HG03097 (cell line): ENCODE measurements around the gene ZNF761.
"Not testable (repeated sequence)": the region's sequence is repeated elsewhere in the genome, so short reads cannot be mapped to it uniquely, and the experiment has no call there.

Source experiments
- ATAC-seq: cut with Tn5 transposase; IDR thresholded peaks from one replicate; pipeline ENCODE4 v1.9.1; 2021; ENCODE audit not compliant: unreplicated experiment, low FRiP score

Gene ZNF761

GRCh38 chr19:53455828-53456227 lies 24.0 kb downstream of the ZNF761 start:
- no peak for ATAC-seq

GRCh38 chr19:53460131-53460721 lies 28.4 kb downstream of the ZNF761 start:
- not testable (repeated sequence) for ATAC-seq

- no peak for ATAC-seq
Measured at GRCh38 chr19:53461866-53462265, 30.1 kb downstream of the ZNF761 start.

DNA sequence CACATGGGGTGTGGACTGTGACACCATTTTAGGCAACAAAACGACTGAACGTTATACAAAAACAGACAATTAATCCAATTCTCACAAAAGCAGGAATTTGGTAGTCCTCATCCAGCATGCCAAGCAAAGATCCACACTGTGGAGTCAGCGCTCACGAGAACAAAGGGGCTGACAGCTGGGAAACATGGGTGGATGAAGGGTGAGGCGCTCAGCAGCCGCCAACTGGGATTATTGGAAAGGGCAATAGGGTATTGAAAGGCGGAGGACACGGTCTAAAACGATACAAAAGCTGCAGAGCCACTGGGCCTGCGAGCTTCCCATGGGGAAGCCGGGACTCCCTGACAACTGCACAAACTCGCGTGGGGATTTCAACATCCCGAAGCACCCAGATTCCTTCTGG lies 31.1 kb downstream of the ZNF761 start:
- no peak for ATAC-seq

GRCh38 chr19:53463263-53463662 lies 31.5 kb downstream of the ZNF761 start:
- no peak for ATAC-seq

DNA sequence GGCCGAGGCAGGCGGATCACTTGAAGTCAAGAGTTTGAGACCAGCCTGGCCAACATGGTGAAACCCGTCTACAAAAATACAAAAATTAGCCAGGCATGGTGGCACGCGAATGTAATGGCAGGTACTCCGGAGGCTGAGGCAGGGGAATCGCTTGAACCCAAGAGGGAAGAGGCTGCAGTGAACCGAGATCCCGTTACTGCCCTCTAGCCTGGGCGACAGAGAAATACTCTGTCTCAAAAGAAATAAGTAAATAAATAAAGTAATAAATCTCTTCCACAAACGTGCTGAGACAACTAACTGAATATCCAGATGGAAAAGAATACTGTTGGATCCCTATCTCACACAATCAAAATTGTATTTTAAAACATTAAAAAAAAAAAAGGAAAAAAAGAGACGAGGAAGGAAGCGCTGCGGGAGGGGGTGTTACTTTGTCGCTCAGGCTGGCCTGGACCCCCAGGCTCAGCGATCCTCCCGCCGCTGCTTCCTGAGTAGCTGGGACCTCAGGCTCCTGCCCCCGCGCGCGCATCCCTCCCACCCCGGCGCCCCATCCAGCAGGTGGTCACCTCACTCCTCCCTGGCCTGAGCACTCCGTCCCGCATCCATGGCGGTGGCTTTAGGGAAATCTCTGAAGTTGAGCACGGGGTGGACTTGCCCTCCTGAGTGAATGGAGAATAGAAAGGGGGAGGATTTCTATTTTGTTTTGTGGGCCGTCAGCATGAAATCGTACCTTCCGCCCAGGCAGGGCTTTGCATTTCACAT lies 35.1 kb downstream of the ZNF761 start:
- no peak for ATAC-seq

GRCh38 chr19:53467485-53468262 lies 35.9 kb downstream of the ZNF761 start, which contains the start of gene ZNF813:
Gene ZNF813 (plus strand): TSS chr19:53467733. CDS start chr19:53483823, 16,090 bp downstream.
- peak; percentile 72 for ATAC-seq

DNA sequence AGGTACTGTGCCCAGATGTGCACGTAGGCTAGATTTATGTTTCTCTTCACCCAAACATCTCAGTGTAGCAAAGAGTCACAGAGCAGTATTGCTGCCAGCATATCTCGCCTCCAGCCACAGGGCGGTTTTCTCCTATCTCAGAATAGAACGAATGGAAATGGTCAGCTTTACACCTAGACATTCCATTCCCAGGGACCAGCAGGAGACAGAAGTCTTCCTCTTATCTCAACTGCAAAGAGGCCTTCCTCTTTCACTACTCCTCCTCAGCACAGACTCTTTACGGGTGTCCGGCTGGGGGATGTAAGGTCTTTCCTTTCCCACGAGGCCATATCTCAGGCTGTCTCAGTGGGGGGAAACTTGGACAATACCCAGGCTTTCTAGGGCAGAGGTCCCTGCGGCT lies 36.8 kb downstream of the ZNF761 start:
- not testable (repeated sequence) for ATAC-seq

DNA sequence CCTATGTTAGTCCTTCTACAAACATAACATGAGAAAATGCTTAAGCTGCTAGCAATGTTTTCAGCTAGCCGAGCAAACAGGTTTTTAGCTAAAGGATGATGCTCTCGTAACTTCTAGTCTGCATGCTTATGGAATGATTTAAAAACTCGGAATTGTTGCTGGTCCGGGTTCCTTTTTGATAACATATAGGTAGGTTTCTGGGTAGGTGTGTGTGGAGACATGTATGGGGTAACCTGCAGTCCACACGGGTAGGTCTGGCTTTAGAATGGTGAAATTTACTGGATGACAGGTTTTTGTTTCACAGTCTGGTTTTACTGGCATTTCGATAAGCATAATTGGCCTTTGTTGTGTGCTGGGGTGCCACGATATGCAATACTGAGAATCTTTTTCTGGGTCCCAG lies 40.1 kb downstream of the ZNF761 start:
- ATAC-seq = no peak

DNA sequence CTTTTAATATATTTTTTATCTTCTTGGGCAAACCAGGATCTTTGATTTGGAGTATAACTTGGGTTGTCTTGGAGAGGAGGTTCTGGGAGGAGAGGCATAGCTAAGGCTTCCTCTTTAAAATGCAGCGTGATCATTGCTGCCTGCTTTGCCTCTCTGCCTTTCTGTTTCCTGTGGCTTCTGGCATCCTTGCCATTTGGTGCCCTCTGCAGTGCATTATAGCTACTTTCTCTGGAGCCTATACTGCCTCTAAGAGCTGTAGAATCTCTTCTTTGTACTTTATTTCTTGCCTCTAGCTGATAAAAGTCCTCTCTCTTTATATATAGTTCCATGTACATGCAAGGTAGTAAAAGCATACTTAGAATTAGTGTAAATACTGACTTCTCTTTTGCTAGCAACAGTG lies 43.0 kb downstream of the ZNF761 start:
- not testable (repeated sequence) for ATAC-seq

GRCh38 chr19:53475470-53475869 lies 43.7 kb downstream of the ZNF761 start:
- not testable (repeated sequence) for ATAC-seq

- ATAC-seq = not testable (repeated sequence)
Measured at GRCh38 chr19:53483751-53484150, 52.0 kb downstream of the ZNF761 start.

DNA sequence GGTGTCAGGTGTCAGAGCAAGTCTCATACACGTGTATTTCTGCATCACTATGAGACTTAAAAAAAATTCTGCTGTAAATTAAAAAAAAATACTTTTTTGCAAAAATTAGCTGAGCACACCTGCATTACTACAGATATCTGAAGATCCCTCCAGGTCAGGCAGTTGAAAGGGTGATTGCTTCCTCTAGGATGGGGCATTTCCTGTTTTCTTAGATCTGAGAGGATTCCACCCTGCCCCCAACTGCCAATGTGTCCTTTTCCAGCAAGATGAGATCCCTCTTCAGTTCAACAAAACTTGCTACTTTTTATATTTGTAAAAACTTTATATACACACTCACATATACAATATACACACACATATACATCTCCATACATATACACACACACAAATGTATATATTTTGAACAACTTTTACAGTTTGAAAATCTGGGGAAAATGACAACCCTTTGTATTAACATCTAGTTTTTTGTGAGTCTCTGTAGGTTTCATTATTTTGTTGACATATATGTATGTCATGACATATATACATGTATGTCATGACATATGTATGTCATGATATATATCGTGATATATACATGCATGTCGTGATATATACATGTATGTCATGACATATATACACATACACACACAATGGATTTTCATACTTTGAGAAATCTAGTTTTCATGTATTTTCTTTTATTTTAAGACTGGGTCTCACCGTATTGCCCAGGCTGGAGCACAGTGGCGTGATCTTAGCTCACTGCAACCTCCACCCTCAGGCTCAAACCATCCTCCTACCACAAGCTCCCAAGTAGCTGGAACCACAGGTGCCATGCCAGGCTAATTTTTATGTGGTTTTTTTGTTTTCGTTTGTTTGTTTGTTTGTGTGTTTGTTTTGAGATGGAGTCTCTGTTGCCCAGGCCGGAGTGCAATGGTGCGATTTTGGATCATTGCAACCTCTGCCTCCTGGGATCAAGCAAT lies 53.5 kb downstream of the ZNF761 start:
- no peak for ATAC-seq

GRCh38 chr19:53492153-53492552 lies 60.4 kb downstream of the ZNF761 start:
- no peak for ATAC-seq

GRCh38 chr19:53497311-53498023 lies 65.7 kb downstream of the ZNF761 start:
- not testable (repeated sequence) for ATAC-seq

- not testable (repeated sequence) for ATAC-seq
Measured at GRCh38 chr19:53498024-53498395, 66.2 kb downstream of the ZNF761 start.

DNA sequence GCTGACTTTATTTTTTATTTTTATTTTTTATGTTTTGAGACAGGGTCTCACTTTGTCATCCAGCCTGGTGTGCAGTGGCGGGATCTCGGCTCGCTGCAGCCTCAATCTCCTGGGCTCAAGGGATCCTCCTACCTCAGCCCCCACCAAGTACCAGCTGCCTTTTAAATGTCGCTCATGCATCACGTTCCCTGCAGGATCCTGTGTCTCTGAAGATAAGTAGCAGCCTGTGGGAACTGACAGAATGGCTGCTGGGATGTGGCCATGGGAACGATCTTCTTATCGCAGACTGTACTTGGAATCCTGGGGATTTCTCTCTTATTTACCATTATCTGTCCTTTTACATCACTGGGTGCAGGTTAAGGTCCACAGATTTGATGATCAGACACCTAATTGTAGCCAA lies 71.4 kb downstream of the ZNF761 start:
- ATAC-seq = not testable (repeated sequence)

DNA sequence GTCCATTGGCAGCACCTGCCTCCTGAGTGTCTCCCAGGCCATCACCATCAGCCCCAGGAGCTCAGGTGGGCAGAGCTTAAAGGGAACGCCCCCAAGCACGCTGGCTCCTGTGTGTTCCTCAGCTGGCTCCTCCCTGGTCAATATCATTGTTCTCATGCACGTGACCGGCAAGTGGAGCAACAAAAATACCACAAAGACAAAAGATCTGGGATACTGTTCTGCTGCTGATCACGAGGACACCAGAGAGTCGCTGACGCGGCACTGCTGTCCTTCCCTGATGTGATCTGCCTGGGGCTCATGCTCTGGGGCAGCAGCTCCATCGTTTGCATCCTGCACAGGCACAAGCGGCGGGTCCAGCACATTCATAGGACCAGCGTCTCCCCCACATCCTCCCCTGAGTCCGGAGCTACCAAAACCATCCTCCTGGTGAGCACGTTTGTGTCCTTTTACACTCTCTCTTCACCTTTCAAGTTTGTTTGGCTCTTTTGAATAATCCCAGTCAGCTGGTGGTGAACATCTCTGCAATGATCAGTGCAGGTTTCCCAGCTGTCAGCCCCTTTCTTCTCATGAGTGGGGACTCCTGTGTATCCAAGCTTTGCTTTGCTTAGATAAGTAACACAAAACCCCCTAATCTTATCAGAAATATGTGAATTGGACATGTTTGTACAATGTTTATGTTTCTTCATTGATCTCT lies 72.0 kb downstream of the ZNF761 start:
- ATAC-seq = not testable (repeated sequence)

- not testable (repeated sequence) for ATAC-seq
Measured at GRCh38 chr19:53504365-53504703, 72.5 kb downstream of the ZNF761 start.
